GM23338 (cell line): ENCODE results near the gene COQ8B. TPM values are rescaled to one million over a fixed set of nuclear protein-coding genes. Genes with fewer than 3 reads are reported as not detected.

Experiments used
- ATAC-seq: fragments of 200-7000 bp; cut with Tn5 transposase; 3 replicates; pipeline ENCODE4 v1.9.1; 2020
- DNase-seq: peaks from one replicate; pipeline ENCODE4 v3.0.0-alpha.2; 2015; ENCODE audit warnings: low spot score
- H2AFZ ChIP-seq: fragments of 200-600 bp; sonication (generic); 2 replicates; pipeline ENCODE4 v1.8.0; 2016; ENCODE audit warnings: antibody characterized with exemption, mild to moderate bottlenecking, moderate library complexity
- H3F3A ChIP-seq: fragments of 200-600 bp; sonication (generic); replicated peaks from 2 replicates; pipeline ENCODE4 v1.8.0; 2017; ENCODE audit warnings: antibody characterized with exemption, mixed run types, low read depth
- H3K27ac ChIP-seq: fragments of 200-600 bp; sonication (generic); 2 replicates; pipeline ENCODE4 v1.6.1; 2016; ENCODE audit warnings: low read depth
- H3K27me3 ChIP-seq: fragments of 200-600 bp; sonication (generic); 2 replicates; pipeline ENCODE4 v1.8.0; 2016; ENCODE audit warnings: mild to moderate bottlenecking, mixed run types, moderate library complexity; ENCODE audit not compliant: insufficient read depth
- H3K36me3 ChIP-seq: fragments of 200-600 bp; sonication (generic); 2 replicates; pipeline ENCODE4 v1.8.0; 2016; ENCODE audit warnings: mild to moderate bottlenecking; ENCODE audit not compliant: insufficient read depth
- H3K4me1 ChIP-seq: fragments of 200-600 bp; sonication (generic); 2 replicates; pipeline ENCODE4 v1.8.0; 2016; ENCODE audit warnings: mild to moderate bottlenecking, moderate library complexity; ENCODE audit not compliant: insufficient read depth
- H3K4me2 ChIP-seq: fragments of 200-600 bp; sonication (generic); 2 replicates; pipeline ENCODE4 v1.7.1; 2017; ENCODE audit warnings: mixed run types
- H3K4me3 ChIP-seq: fragments of 200-600 bp; sonication (generic); 2 replicates; pipeline ENCODE4 v1.6.1; 2016; ENCODE audit warnings: mixed run types
- H3K79me2 ChIP-seq: fragments of 200-600 bp; sonication (generic); replicated peaks from 2 replicates; pipeline ENCODE4 v1.8.0; 2017; ENCODE audit warnings: mild to moderate bottlenecking; ENCODE audit not compliant: insufficient read depth
- H3K9me2 ChIP-seq: fragments of 200-600 bp; sonication (generic); 2 replicates; pipeline ENCODE4 v1.8.0; 2017; ENCODE audit not compliant: insufficient read depth
- H4K20me1 ChIP-seq: fragments of 200-600 bp; sonication (generic); replicated peaks from 2 replicates; pipeline ENCODE4 v1.8.0; 2017; ENCODE audit warnings: mild to moderate bottlenecking; ENCODE audit not compliant: insufficient read depth
- H3K27ac Mint-ChIP-seq: 2 replicates; pipeline ENCODE4 v1.8.0; 2020; ENCODE audit warnings: inconsistent platforms, mild to moderate bottlenecking, moderate library complexity, mixed read lengths
- H3K27me3 Mint-ChIP-seq: 3 replicates; pipeline ENCODE4 v1.8.0; 2022; ENCODE audit warnings: low read depth, mild to moderate bottlenecking, moderate library complexity, mixed read lengths, inconsistent platforms; ENCODE audit not compliant: insufficient read depth, poor library complexity
- H3K36me3 Mint-ChIP-seq: 3 replicates; pipeline ENCODE4 v1.8.0; 2021; ENCODE audit warnings: low read depth, mild to moderate bottlenecking, inconsistent platforms, moderate library complexity, mixed read lengths
- H3K4me1 Mint-ChIP-seq: 3 replicates; pipeline ENCODE4 v1.8.0; 2020; ENCODE audit warnings: mild to moderate bottlenecking, inconsistent platforms, mixed read lengths
- H3K4me3 Mint-ChIP-seq: 3 replicates; pipeline ENCODE4 v1.8.0; 2021; ENCODE audit warnings: moderate library complexity, mild to moderate bottlenecking, inconsistent platforms, mixed read lengths
- H3K9me3 Mint-ChIP-seq: 3 replicates; pipeline ENCODE4 v1.8.0; 2020; ENCODE audit warnings: moderate library complexity, mild to moderate bottlenecking, inconsistent platforms, mixed read lengths
- CREB1 ChIP-seq: fragments of 250-450 bp; sonication (Bioruptor Pico); IDR thresholded peaks from 2 replicates; pipeline ENCODE4 v1.5.0; 2020; ENCODE audit warnings: low read depth, mild to moderate bottlenecking, moderate library complexity
- EZH2 ChIP-seq: fragments of 200-600 bp; sonication (generic); IDR thresholded peaks from one replicate; pipeline ENCODE4 v1.8.0; 2017; ENCODE audit warnings: antibody characterized with exemption, mild to moderate bottlenecking, low read depth; ENCODE audit not compliant: unreplicated experiment
- EZH2phosphoT487 ChIP-seq: fragments of 200-600 bp; sonication (generic); IDR thresholded peaks from one replicate; pipeline ENCODE4 v1.8.1; 2018; ENCODE audit warnings: antibody characterized with exemption; ENCODE audit not compliant: unreplicated experiment
- JUNB ChIP-seq: IDR thresholded peaks from one replicate; pipeline ENCODE4 v1.6.1; 2016; ENCODE audit warnings: antibody characterized with exemption; ENCODE audit not compliant: unreplicated experiment
- POLR2AphosphoS5 ChIP-seq: IDR thresholded peaks from 2 replicates; pipeline ENCODE4 v1.6.1; 2016; ENCODE audit warnings: antibody characterized with exemption, low read depth
- REST ChIP-seq: IDR thresholded peaks from one replicate; pipeline ENCODE4 v1.6.1; 2018; ENCODE audit warnings: antibody characterized with exemption; ENCODE audit not compliant: unreplicated experiment
- STAT1 ChIP-seq: IDR thresholded peaks from one replicate; pipeline ENCODE4 v1.6.1; 2016; ENCODE audit warnings: antibody characterized with exemption; ENCODE audit not compliant: unreplicated experiment
- ZNF331 ChIP-seq: fragments of 250-450 bp; sonication (Bioruptor Pico); IDR thresholded peaks from 2 replicates; pipeline ENCODE4 v1.5.0; 2020; ENCODE audit warnings: low read depth, mild to moderate bottlenecking, moderate library complexity
- polyA plus RNA-seq: library from polyadenylated mRNA; unstranded; fragments of >200 nt; fragmentation: Nextera tagmentation; extraction: Ambion mirVana; gene quantifications from 2 replicates; pipeline ENCODE4 v1.2.1, GENCODE V29; 2016
- total RNA-seq: library from RNA; depleted of rRNA; stranded (reverse); fragments of >200 nt; shearing (Covaris generic); gene quantifications from 2 replicates; pipeline ENCODE4 v1.2.3, GENCODE V29; 2014
- TF ChIP-seq, protein P1 (sequence below): IDR thresholded peaks from 2 replicates; pipeline ENCODE4 v1.6.1; 2016; ENCODE audit warnings: antibody characterized with exemption
- TF ChIP-seq, protein P2 (sequence below), 2 experiments: fragments of 200-600 bp in 1 of 2; sonication (generic) in 1 of 2; conservative IDR thresholded peaks; 2 replicates each; pipeline versions ENCODE4 v1.5.1 to v1.6.1; 2016 to 2017; ENCODE audit warnings: antibody characterized with exemption in 2 of 2, low read depth in 2 of 2, mild to moderate bottlenecking in 2 of 2, moderate library complexity in 1 of 2

The COQ8B gene
- total and polyA plus RNA-seq, 2 experiments from 2014 or later: 13.9 to 59.6 TPM

- peaks cover 8% of the 10 kb centered on the region for H3K27me3 Mint-ChIP-seq
- no peak overlapping the region for H3K4me3 Mint-ChIP-seq
- Histone ChIP-seq H3K79me2 (peaks cover 6% of the 10 kb centered on the region; the same call in 1 of the 2 replicates), H3K27me3 (no peaks in the 10 kb centered on the region), H3K4me1 (no peaks in the 10 kb centered on the region), H2AFZ (no peak overlapping the region), H3K36me3 (0 out of 2 replicates have a peak, but pooled peaks cover 3% of the 10 kb centered on the region), H4K20me1 (peaks cover 3% of the 10 kb centered on the region), H3K9me2 (no peaks in the 10 kb centered on the region), H3K4me2 (no peak overlapping the region), H3K4me3 (no peak overlapping the region), H3K27ac (no peak overlapping the region), H3F3A (no peaks in the 10 kb centered on the region)
- TF ChIP-seq REST: no peak
- no peak for TF ChIP-seq EZH2phosphoT487
- no peak for TF ChIP-seq POLR2AphosphoS5
- no peak for TF ChIP-seq CREB1 (CRISPR knock-in tag)
- no peak for TF ChIP-seq ZNF331
- TF ChIP-seq EZH2: no peak
- TF ChIP-seq, protein P1, sequence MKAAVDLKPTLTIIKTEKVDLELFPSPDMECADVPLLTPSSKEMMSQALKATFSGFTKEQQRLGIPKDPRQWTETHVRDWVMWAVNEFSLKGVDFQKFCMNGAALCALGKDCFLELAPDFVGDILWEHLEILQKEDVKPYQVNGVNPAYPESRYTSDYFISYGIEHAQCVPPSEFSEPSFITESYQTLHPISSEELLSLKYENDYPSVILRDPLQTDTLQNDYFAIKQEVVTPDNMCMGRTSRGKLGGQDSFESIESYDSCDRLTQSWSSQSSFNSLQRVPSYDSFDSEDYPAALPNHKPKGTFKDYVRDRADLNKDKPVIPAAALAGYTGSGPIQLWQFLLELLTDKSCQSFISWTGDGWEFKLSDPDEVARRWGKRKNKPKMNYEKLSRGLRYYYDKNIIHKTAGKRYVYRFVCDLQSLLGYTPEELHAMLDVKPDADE: no peak
- TF ChIP-seq JUNB: no peak
- TF ChIP-seq STAT1: no peak
- no peak for ATAC-seq
- no peak for DNase-seq
- peaks cover 46% of the 10 kb centered on the region for H3K36me3 Mint-ChIP-seq
- no peaks in the 10 kb centered on the region for H3K4me1 Mint-ChIP-seq
- H3K9me3 Mint-ChIP-seq: no peaks in the 10 kb centered on the region; the same call in 2 of the 3 replicates
- H3K27ac Mint-ChIP-seq: no peak overlapping the region
Measured at GRCh38 chr19:40683437-40683836, 33.2 kb downstream of the COQ8B start.

- no peak overlapping the region for H3K4me3 Mint-ChIP-seq
- no peak overlapping the region for H3K4me2 ChIP-seq
- ATAC-seq (no peak), DNase-seq (no peak)
- no peaks in the 10 kb centered on the region for H3K79me2 ChIP-seq
- no peaks in the 10 kb centered on the region for H3K4me1 ChIP-seq
- H3K27me3 ChIP-seq: no peaks in the 10 kb centered on the region
- no peak overlapping the region for H2AFZ ChIP-seq
- no peaks in the 10 kb centered on the region; the same call in 2 of the 3 replicates for H3K9me3 Mint-ChIP-seq
- H3K9me2 ChIP-seq: no peaks in the 10 kb centered on the region
- H4K20me1 ChIP-seq: no peaks in the 10 kb centered on the region
- H3K27ac ChIP-seq: no peak overlapping the region
- no peaks in the 10 kb centered on the region for H3K4me1 Mint-ChIP-seq
- H3K27ac Mint-ChIP-seq: no peak overlapping the region
- H3K27me3 Mint-ChIP-seq: peaks cover 9% of the 10 kb centered on the region
- H3K36me3 Mint-ChIP-seq: peaks cover 53% of the 10 kb centered on the region
- H3K4me3 ChIP-seq: no peak overlapping the region
- 0 out of 2 replicates have a peak, but pooled peaks cover 3% of the 10 kb centered on the region for H3K36me3 ChIP-seq
- H3F3A ChIP-seq: no peaks in the 10 kb centered on the region
- TF ChIP-seq JUNB: no peak
- TF ChIP-seq, protein P2, sequence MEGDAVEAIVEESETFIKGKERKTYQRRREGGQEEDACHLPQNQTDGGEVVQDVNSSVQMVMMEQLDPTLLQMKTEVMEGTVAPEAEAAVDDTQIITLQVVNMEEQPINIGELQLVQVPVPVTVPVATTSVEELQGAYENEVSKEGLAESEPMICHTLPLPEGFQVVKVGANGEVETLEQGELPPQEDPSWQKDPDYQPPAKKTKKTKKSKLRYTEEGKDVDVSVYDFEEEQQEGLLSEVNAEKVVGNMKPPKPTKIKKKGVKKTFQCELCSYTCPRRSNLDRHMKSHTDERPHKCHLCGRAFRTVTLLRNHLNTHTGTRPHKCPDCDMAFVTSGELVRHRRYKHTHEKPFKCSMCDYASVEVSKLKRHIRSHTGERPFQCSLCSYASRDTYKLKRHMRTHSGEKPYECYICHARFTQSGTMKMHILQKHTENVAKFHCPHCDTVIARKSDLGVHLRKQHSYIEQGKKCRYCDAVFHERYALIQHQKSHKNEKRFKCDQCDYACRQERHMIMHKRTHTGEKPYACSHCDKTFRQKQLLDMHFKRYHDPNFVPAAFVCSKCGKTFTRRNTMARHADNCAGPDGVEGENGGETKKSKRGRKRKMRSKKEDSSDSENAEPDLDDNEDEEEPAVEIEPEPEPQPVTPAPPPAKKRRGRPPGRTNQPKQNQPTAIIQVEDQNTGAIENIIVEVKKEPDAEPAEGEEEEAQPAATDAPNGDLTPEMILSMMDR (conservative IDR thresholded peaks at IDR 0.05; ENCODE audit: low read depth in 2 of 2): peak in 1 of 2 experiments; percentile 28; a peak in 2 of 4 replicates
Measured at GRCh38 chr19:40682431-40682964, 34.2 kb downstream of the COQ8B start.
